ENCODE data around the gene TFAP2A.

The TFAP2A gene

GRCh38 chr6:10411971-10412460, 2.9 kb downstream of the TFAP2A start:
- no peaks in the 10 kb centered on the region for H3K9me3 ChIP-seq
- no peaks in the 10 kb centered on the region for H3K4me1 ChIP-seq
- H3K4me3 ChIP-seq (ENCODE audit: low read depth, low read length) = peak overlapping the region; percentile 42
- no peak for DNase-seq
- TF ChIP-seq CTCF (IDR thresholded peaks at IDR 0.05; ENCODE audit: low read depth, low read length) = no peak
- peaks cover 95% of the 10 kb centered on the region for H3K27me3 ChIP-seq
- no peaks in the 10 kb centered on the region for H3K36me3 ChIP-seq

GRCh38 chr6:10411131-10411970, 3.5 kb downstream of the TFAP2A start:
- H3K4me1 ChIP-seq = no peaks in the 10 kb centered on the region
- no peak for TF ChIP-seq CTCF (IDR thresholded peaks at IDR 0.05; ENCODE audit: low read depth, low read length)
- peaks cover 95% of the 10 kb centered on the region for H3K27me3 ChIP-seq
- no peaks in the 10 kb centered on the region for H3K9me3 ChIP-seq
- no peak for DNase-seq
- H3K36me3 ChIP-seq = no peaks in the 10 kb centered on the region
- no peak overlapping the region for H3K4me3 ChIP-seq (ENCODE audit: low read depth, low read length)

GRCh38 chr6:10410207-10411050, 4.4 kb downstream of the TFAP2A start:
- DNase-seq = no peak
- H3K4me3 ChIP-seq (ENCODE audit: low read depth, low read length) = no peak overlapping the region

GRCh38 chr6:10409731-10410206, 5.1 kb downstream of the TFAP2A start:
- Histone ChIP-seq H3K36me3 (no peaks in the 10 kb centered on the region), H3K9me3 (no peaks in the 10 kb centered on the region; the same call in 1 of the 2 replicates), H3K4me3 (ENCODE audit: low read depth, low read length) (no peak overlapping the region), H3K27me3 (peaks cover 86% of the 10 kb centered on the region), H3K4me1 (no peaks in the 10 kb centered on the region)
- no peak for TF ChIP-seq CTCF (IDR thresholded peaks at IDR 0.05; ENCODE audit: low read depth, low read length)
- DNase-seq = no peak

More at GRCh38 chr6:10410207-10411050, 4.4 kb downstream of the TFAP2A start:
- Histone ChIP-seq H3K27me3 (peaks cover 93% of the 10 kb centered on the region), H3K36me3 (no peaks in the 10 kb centered on the region), H3K4me1 (no peaks in the 10 kb centered on the region), H3K9me3 (no peaks in the 10 kb centered on the region)
- TF ChIP-seq CTCF (IDR thresholded peaks at IDR 0.05; ENCODE audit: low read depth, low read length) = no peak

- Histone ChIP-seq H3K4me1 (no peaks in the 10 kb centered on the region), H3K4me3 (ENCODE audit: low read depth, low read length) (no peak overlapping the region), H3K27me3 (peaks cover 81% of the 10 kb centered on the region), H3K9me3 (no peaks in the 10 kb centered on the region; the same call in 1 of the 2 replicates), H3K36me3 (no peaks in the 10 kb centered on the region)
- TF ChIP-seq CTCF (IDR thresholded peaks at IDR 0.05; ENCODE audit: low read depth, low read length) = no peak
- DNase-seq = no peak
Observed at GRCh38 chr6:10409233-10409721, 5.6 kb downstream of the TFAP2A start.
